UCSD-AML1 (cell line): Measurements from ENCODE around the gene GPR142.

ENCODE experiments used
- DNase-seq: peaks from one replicate; lab custom pipeline; 2025; ENCODE audit not compliant: unreplicated experiment; lab: John Stamatoyannopoulos, UW

Gene GPR142, protein sequence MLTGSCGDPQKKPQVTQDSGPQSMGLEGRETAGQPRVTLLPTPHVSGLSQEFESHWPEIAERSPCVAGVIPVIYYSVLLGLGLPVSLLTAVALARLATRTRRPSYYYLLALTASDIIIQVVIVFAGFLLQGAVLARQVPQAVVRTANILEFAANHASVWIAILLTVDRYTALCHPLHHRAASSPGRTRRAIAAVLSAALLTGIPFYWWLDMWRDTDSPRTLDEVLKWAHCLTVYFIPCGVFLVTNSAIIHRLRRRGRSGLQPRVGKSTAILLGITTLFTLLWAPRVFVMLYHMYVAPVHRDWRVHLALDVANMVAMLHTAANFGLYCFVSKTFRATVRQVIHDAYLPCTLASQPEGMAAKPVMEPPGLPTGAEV

DNA sequence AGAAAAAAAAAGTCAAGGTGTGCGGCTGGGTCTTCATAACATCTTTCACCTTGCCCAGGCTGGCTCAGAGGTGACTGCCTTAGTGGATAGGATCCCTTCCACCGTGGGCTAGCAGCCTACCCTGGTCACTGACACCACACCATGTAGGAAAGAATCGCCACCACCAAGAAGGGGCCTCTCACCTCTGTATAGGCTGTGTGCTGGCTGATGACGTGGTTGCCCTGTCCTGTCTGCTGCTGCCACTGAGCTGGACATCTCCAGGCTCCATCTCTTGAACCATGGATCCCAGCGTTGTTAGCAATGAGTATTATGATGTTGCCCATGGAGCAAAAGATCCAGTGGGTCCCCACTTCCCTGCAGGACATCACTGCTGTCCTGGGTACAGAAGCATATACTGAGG is at the start of gene GPR142:
Gene GPR142 (plus strand): TSS at position 301 of the 400 bp plus-strand sequence. CDS start 2,035 bp downstream, outside the sequence.
- no peak for DNase-seq

DNA sequence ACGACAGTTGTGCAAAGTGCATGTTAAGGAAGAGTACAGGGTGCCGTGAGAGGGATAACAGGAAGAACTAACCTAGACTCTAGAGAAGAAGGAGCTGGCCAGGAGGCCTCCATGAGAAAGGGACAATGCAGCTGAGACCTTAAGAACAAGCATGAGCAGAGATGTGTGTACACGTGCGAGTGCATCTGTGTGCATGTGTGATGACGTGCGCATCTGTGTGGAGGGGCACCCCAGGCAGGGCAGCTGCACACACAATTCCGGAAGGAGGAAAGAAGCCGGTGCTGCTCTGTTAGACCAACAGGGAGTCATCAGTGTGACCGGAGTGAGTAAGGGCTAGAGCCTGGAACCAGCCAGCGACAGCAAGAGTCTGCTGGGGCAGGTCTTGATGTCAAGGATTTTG is 48.9 kb upstream of the GPR142 start:
- DNase-seq: no peak

DNA sequence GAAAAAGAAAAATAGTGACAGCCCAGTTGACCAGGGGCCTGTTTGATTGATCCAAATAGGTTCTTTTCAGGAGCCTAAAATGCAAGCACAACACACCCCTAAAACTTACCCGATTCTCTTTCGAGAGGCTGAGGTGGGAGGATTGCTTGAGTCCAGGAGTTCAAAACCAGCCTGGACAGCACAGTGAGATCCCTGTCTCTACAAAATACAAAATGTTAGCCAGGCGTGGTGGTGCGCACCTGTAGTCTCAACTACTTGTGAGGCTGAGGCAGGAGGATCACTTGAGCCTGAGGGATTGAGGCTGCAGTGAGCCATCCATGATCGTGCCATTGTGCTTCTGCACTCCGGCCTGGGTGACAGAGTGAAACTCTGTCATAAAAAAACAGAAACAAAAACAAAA is 42.8 kb upstream of the GPR142 start:
- no peak for DNase-seq

DNA sequence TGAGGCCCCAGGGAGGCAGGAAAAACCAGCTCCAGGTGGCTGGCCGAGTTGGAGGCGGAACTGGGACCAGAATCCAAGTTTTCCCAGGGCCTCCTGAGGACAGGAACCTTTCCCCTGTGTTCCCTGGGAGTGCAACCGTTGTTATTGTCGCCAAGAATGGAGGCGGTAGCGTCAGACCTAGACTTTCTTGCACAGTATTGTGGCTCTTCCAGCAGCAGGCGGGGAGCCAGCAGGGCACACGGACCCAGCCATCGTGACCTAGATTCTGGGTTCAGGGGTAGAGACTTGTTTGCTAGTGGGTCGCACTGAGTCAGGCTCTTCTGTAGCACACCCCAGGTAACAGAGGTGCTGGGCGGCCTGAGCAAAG is 41.9 kb upstream of the GPR142 start:
- no peak for DNase-seq

DNA sequence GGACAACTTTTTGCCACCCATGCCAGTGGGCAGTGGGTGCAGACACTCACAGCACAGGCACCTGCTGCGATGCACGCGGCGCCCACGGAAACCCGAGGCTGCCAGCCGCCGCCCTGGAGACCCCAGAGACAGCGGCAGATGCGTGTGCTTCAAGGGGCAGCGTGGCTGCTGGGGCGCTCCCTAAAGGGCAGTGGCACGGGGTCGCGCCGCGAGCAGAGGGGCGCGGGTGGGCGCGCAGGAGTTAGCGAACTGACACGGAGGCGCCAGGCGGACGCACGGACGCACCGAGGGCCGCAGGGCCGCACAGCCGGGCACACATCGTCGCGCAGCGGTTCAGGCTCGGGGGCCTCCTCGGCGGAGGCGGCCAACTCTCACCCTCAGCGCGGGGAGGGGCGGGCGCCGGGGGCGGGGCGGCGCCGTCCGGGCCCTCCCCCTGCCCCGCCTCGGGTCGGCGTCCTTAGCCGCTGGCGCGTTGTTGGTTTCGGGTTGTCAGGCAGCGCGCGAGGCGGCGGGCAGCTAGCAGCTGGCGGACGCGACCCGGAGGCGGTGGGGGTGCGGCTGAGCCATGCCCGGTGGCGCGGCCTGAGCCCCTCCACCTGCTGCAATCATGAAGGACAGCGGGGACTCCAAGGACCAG is 41.4 kb upstream of the GPR142 start, which contains the start of gene KIF19:
Gene KIF19 (plus strand): TSS at position 484 of the 637 bp plus-strand sequence. CDS start 124 bp downstream, at position 608.
- no peak for DNase-seq

DNA sequence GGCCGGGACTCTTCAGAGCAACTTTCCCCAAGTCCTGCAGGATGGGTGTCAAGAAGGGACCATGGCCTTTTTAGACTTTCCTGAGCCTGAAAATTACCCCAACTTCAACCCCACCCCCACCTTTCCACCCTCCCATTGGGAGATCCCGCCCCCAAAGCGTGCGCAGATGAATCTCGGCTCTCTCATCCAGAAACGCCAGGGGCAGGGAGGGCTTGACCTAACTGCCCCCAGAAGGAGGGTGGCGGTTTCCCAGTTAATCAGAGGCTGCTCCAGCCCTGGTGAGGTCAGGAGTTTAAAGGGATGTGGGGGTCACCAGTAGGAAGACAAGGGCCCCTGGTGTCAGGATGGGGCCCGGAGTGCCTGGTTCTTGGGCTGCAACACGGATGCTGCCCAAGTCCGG is 40.8 kb upstream of the GPR142 start:
- DNase-seq: no peak

DNA sequence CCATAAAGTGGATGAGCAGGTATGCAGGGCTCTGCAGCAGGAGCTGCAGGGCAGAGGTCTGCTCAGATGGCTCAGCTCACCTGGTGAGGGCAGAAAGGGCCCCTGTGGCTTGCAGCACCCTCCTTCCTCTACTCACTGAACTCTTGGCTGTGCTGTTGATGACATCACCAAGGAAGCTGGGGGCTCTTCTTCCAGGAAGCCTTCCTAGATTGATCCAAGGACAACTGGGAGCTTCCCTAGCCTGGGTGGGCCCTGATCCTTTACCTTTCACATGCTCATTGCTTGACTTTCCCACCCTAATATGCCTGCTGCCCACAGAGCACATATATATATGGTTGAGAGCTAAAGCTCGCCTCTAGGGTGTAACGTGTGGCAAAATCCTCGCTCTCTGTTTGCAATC is 38.8 kb upstream of the GPR142 start:
- no peak for DNase-seq

DNA sequence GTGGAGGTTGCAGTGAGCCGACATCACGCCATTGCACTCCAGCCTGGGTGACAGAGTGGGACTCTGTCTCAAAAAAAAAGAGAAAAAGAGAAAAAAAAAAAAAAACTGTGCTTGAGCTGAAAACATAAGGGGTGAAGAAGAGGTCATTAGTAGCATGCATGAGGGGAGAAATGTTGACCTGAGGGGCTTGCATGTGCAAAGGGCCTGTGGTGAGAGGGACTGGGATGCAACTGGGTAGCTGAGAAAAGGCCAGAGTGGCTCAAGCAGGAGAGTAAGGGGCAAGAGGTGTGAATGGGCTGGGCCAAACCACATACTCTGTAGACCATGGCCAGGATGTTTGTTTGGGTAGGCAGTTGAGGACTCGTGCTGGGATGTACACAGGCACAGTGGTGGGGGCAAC is 37.9 kb upstream of the GPR142 start:
- no peak for DNase-seq

DNA sequence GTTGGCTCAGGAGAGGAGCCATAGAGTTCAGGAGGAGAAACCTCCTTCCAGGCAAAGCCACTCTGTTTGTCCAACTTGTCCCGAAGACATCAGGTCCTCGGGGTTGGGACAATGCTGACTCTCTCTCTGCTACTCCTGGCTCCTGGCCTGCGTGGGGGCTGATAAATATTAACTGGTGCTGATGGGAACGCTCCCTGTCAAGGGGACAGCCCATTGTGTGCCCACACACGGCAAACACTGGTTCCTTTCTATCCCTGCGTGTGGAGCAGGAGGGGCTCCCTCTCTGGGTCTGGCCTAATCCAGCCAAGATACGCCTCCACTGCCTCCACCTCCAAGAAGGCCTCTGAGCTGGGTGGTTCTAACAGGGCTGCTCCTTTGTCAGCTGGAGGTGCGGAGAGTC is 36.9 kb upstream of the GPR142 start:
- DNase-seq: no peak

DNA sequence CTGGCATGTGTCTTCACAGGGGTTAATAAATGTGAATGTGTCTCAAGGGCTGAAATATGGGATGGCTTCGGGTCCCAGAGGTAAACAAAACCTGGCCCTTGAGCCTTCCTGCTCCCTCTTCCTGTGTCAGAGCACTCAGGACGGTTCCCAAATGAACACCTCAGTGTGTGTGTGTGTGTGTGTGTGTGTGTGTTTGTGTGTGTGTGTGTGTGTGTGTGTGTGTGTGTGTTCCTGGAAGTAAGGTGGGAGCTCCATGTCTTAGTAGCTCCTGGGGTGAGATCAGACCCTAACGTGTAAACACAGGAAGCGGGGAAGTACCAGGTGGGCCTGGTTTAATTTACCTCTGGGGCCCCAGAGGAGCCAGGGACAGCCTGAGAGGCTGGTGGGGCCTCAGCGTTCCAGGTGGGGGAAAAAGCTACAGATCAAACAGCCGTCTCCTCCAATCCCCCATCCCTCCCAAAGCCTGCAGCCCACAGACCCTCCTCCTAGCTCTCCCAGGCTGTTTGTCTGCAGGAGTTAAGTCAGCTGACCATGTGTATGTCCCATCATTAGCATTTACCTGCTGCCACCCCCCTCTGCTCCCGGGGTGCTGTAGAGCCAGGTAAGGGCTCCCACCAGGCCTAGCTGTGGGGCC is 35.2 kb upstream of the GPR142 start:
- no peak for DNase-seq

DNA sequence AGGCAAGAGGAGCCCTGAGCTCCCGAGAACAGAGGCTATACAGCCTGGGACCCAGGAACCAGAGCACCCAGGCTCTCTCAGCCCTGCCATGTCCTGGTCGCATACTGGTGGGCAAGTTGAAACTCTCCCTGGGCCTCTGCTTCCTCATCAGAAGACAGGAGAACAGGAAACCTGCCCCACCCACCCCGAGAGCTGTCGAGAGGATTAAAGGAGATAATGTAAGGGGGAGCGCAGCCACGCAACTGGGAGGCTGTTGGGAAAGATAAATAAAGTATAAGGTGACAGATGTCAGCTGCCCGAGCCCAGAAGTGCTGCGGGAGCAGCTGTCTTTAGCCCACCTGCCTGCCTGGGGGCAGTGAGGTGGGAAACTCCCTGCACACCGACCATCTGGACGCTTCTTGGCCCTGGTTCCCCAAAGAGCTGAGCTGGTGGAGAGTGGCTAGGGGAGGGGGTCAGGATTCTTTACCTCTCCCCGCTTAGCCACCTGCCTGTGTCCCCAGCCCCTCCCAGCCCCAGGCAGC is 34.5 kb upstream of the GPR142 start:
- DNase-seq: no peak

DNA sequence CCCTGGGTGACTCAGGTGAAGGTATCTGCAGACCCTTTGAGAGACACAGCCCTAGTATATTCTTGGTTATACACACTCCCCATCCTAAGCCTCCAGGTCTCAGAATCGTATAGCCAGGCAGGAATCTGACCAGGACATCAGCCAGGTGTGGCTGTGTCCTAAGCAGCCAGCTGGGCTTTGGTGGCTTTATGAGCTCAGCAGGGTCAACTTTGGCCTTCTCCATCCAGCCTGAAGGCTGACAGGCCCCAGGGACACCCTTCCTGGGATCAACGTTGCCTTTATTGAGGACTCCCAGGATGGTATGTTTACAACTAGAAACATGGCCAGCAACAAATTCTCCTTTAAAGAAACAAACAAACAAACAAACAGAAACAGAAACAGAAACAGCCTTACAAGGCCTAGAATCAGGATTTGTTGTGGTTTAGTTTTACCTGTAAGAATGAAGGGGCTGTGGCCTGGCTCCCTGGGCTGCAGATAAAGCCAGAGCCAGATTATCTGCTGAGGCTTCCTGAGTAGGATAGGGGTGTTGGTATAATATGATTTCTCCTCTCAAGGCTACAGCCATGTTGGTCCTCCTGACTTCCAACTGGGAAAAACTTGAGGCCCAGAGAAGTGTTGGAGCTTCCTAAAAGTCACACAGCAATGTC is 32.8 kb upstream of the GPR142 start:
- no peak for DNase-seq

DNA sequence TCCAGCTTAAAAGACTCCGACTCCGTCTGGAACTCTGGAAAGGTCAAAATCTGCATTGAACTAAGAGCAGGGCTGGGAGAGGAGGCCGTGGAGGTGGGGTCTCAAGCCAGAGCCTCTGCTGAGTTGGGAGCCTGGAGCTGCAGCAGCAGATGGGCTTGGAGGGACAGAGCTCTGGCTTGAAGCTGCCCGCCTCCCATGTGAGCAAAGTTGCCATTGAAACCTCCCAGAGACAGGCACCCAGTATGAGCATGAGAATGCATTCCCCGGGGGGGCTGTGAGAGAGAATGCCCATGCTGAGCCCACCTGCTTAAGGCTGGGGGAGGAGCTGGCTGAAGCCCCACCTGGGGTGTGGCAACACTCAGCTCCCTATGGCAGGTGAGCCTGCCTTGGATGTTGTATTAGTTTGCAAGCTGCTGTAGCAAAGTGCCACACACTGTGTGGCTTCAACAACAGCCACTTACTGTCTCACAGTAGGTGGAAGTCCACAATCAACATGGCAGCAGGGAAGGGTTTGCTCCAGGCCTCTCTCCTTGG is 31.7 kb upstream of the GPR142 start:
- DNase-seq: no peak

DNA sequence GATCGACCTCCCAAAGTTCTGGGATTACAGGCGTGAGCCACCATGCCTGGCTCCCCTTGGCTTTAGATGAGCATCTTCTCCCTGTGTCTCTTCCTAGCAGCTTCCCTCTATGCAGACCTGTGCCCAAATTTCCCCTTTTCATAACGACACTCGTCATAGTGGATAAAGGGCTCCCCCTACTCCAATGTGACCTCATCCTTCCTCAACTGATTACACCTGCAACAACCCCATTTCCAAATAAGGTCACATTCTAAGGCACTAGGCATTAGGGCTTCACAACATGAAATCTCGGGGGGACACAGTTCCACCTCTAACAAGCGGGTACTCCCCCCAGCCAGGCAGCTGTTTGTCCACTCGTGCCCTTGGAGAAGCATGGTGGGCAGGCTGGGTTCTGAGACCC is 31.0 kb upstream of the GPR142 start:
- DNase-seq: no peak

DNA sequence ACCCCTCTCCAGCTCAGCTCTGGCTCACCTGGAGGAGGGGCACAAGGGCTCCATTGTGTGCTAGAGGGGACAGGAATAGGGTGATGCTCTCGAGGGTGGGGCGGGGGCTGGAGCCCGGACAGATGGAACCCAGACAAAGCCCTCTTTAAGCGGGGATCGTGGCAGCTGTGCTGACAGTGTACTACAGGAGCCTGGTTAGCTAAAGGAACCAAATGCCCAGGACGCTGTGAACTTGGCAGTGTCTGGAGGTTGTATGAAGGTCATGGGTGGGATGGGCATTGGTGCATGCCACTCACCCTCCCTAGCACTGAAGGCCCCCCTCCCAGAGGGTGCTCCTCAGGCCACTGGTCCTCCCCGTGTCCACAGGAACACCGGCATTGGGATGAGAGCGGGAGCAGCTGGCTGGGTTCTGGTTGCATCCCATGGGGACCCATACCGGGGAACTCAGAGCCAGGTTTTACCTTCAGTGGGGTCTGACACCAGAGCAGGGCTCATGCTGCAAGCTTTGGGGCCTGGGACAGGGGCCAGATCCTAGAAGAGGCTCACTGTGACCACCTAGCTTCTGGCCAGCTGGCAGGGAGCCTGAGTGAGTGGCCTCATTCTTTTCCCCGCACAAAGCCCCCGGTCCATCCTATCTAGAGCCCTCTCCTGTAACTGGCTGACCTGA is 29.3 kb upstream of the GPR142 start:
- no peak for DNase-seq

DNA sequence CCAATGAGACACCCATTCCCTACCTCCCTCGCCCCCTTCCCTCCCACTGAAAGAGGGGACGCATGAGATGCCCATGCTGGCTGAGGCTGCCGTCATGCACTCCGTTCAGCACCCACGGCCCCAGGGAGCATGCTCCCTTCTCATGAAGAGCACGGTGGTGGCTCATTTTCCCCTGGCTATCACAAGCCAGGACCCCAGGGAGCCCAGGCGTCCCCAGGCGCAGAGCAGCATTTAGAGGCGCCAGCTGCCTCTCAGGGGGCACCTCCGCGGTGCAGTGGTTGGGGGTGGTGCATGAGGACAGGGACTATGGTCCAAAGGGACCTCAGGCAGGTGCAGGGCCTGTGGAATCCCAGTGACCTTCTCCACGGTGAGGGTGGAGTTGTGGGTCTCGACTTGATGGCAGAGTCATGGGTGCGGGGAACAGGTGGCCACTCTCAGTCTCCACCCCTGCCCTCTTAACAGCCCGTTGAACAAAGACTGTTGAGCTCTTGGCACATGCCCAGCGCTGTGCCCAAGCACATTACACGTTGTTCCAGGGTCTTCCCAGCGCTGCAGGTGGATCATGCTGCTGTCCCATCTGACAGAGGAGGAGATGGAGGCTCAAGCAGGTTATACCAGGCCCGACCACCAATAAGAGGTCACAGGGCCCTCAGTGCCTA is 27.6 kb upstream of the GPR142 start:
- no peak for DNase-seq

DNA sequence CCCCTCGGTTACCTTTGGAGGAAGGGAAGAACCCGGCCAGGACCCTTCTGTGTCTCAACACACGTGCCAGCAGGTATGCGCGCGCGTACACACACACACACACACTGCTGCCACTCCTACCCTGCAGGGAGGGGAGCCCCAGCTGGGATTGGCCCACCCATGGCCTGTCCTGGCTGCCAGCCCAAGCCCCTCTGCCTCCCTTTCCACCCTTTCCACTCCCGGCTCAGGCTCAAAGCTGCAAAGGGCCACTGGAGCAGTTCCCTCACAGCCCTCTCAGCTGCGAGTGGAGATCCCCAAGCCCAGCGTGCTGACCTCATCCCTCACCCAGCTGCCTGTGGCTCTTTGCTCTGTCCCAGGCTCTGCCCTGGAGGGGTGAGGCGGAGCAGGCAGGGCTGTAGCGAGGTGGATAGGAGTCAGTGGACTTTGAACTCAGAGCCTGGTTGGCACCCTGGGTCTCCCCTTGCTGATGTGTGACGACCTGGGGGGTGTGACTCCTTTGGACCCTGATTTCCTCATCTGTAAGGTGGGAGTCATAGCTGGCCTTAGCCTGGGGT is 26.8 kb upstream of the GPR142 start:
- DNase-seq: no peak

DNA sequence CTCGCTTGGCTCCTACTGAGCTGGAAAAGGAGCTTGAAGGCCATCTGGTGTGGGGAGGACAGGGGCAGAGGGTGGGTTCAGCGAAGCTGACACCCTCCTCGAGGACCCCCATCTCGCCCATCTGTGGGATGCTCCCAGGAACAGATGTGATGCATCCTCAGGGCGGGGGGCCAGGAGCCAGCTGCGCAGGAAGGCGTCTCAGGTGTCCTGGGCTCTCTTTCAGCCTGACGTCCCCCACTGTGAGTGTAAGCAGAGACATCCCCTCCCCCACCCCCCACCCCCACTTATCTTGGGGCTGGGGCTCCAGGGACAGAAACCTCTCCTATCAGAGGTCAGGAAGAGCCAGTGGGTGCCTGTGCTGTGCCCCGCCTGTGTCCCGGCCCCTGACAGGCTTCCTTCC is 25.1 kb upstream of the GPR142 start:
- no peak for DNase-seq

DNA sequence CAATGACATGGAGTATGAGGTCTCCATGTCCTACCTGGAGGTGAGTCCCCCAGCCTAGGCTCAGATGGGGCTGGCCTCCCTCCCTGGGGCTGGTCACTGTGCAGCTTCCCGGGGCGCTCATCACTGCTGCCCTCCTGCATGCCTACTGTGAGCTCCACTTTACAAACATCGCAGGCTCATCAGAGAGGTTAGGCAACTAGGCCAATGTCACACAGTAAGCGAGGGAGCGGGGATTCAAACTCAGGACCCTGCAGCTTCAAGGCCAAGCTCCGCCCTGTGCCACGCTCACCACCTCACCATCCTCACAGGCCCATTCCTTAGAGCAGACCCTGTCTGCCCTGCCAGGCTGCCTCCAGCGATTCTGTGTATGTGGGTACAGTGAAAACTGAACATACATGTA is 24.2 kb upstream of the GPR142 start:
- DNase-seq: no peak
